ES-I3 (cell line): ENCODE measurements around the gene NUMBL.

Source experiments
- H3K36me3 ChIP-seq: 2 replicates; pipeline ENCODE4 v1.6.1; 2013; ENCODE audit warnings: mild to moderate bottlenecking, low read length, control low read depth, moderate library complexity; ENCODE audit not compliant: insufficient read depth
- H3K4me1 ChIP-seq: 2 replicates; pipeline ENCODE4 v1.6.1; 2013; ENCODE audit warnings: mild to moderate bottlenecking, control low read depth, low read length; ENCODE audit not compliant: insufficient read depth
- H3K9ac ChIP-seq: 2 replicates; pipeline ENCODE4 v1.6.1; 2013; ENCODE audit warnings: low read depth, mild to moderate bottlenecking, low read length, moderate library complexity
- H3K9me3 ChIP-seq: 2 replicates; pipeline ENCODE4 v1.6.1; 2013; ENCODE audit warnings: mild to moderate bottlenecking, low read length, moderate library complexity; ENCODE audit not compliant: control insufficient read depth, insufficient read depth

NUMBL gene

GRCh38 chr19:40689339-40690049 lies 957 bp downstream of the NUMBL start:
- Histone ChIP-seq H3K9me3 (no peaks in the 10 kb centered on the region), H3K9ac (peak overlapping the region; percentile 73), H3K36me3 (0 out of 2 replicates have a peak, but pooled peaks cover 2% of the 10 kb centered on the region), H3K4me1 (peaks cover 5% of the 10 kb centered on the region; the same call in 1 of the 2 replicates)

GRCh38 chr19:40688987-40689338 lies 1.5 kb downstream of the NUMBL start:
- H3K9me3 ChIP-seq: no peaks in the 10 kb centered on the region

GRCh38 chr19:40688309-40688708 lies 2.1 kb downstream of the NUMBL start:
- H3K36me3 ChIP-seq: no peaks in the 10 kb centered on the region
- H3K4me1 ChIP-seq: peaks cover 5% of the 10 kb centered on the region; the same call in 1 of the 2 replicates
- H3K9me3 ChIP-seq: no peaks in the 10 kb centered on the region
- H3K9ac ChIP-seq: no peak overlapping the region

More at GRCh38 chr19:40688987-40689338, 1.5 kb downstream of the NUMBL start:
- Histone ChIP-seq H3K9ac (peak overlapping the region; percentile 73), H3K36me3 (no peaks in the 10 kb centered on the region), H3K4me1 (peaks cover 5% of the 10 kb centered on the region; the same call in 1 of the 2 replicates)

GRCh38 chr19:40687525-40688016 lies 2.9 kb downstream of the NUMBL start:
- H3K4me1 ChIP-seq: peaks cover 5% of the 10 kb centered on the region; the same call in 1 of the 2 replicates
- no peaks in the 10 kb centered on the region for H3K9me3 ChIP-seq
- no peaks in the 10 kb centered on the region for H3K36me3 ChIP-seq
- H3K9ac ChIP-seq: no peak overlapping the region

GRCh38 chr19:40686882-40687524 lies 3.4 kb downstream of the NUMBL start:
- H3K9me3 ChIP-seq: no peaks in the 10 kb centered on the region
- H3K36me3 ChIP-seq: no peaks in the 10 kb centered on the region
- peaks cover 5% of the 10 kb centered on the region; the same call in 1 of the 2 replicates for H3K4me1 ChIP-seq
- no peak overlapping the region for H3K9ac ChIP-seq

- peaks cover 5% of the 10 kb centered on the region; the same call in 1 of the 2 replicates for H3K4me1 ChIP-seq
- H3K36me3 ChIP-seq: no peaks in the 10 kb centered on the region; the same call in 1 of the 2 replicates
- H3K9me3 ChIP-seq: no peaks in the 10 kb centered on the region
- H3K9ac ChIP-seq: no peak overlapping the region
Measured at GRCh38 chr19:40685563-40685962, 4.9 kb downstream of the NUMBL start.

GRCh38 chr19:40685016-40685526 lies 5.4 kb downstream of the NUMBL start:
- Histone ChIP-seq H3K9me3 (no peaks in the 10 kb centered on the region), H3K9ac (no peak overlapping the region), H3K4me1 (peaks cover 5% of the 10 kb centered on the region; the same call in 1 of the 2 replicates), H3K36me3 (no peaks in the 10 kb centered on the region; the same call in 1 of the 2 replicates)

- Histone ChIP-seq H3K4me1 (peaks cover 4% of the 10 kb centered on the region; the same call in 1 of the 2 replicates), H3K36me3 (no peaks in the 10 kb centered on the region; the same call in 1 of the 2 replicates), H3K9me3 (no peaks in the 10 kb centered on the region), H3K9ac (no peak overlapping the region)
Measured at GRCh38 chr19:40684280-40684679, 6.2 kb downstream of the NUMBL start.

GRCh38 chr19:40683437-40683836 lies 7.0 kb downstream of the NUMBL start:
- H3K36me3 ChIP-seq: no peaks in the 10 kb centered on the region; the same call in 1 of the 2 replicates
- H3K4me1 ChIP-seq: no peaks in the 10 kb centered on the region
- H3K9me3 ChIP-seq: no peaks in the 10 kb centered on the region

GRCh38 chr19:40682431-40682964 lies 8.0 kb downstream of the NUMBL start:
- H3K4me1 ChIP-seq: no peaks in the 10 kb centered on the region
- H3K9me3 ChIP-seq: no peaks in the 10 kb centered on the region
- no peaks in the 10 kb centered on the region; the same call in 1 of the 2 replicates for H3K36me3 ChIP-seq
- no peak overlapping the region for H3K9ac ChIP-seq

More at GRCh38 chr19:40683437-40683836, 7.0 kb downstream of the NUMBL start:
- no peak overlapping the region for H3K9ac ChIP-seq

GRCh38 chr19:40681039-40681438 lies 9.4 kb downstream of the NUMBL start:
- H3K4me1 ChIP-seq: no peaks in the 10 kb centered on the region
- no peaks in the 10 kb centered on the region for H3K9me3 ChIP-seq
- H3K9ac ChIP-seq: no peak overlapping the region
- H3K36me3 ChIP-seq: no peaks in the 10 kb centered on the region; the same call in 1 of the 2 replicates

GRCh38 chr19:40677156-40677555 lies 13.3 kb downstream of the NUMBL start:
- Histone ChIP-seq H3K9me3 (no peaks in the 10 kb centered on the region), H3K4me1 (no peaks in the 10 kb centered on the region), H3K36me3 (no peaks in the 10 kb centered on the region; the same call in 1 of the 2 replicates)

GRCh38 chr19:40674291-40674690 lies 16.2 kb downstream of the NUMBL start:
- H3K9ac ChIP-seq: no peak overlapping the region
- no peaks in the 10 kb centered on the region; the same call in 1 of the 2 replicates for H3K36me3 ChIP-seq

More at GRCh38 chr19:40677156-40677555, 13.3 kb downstream of the NUMBL start:
- H3K9ac ChIP-seq: no peak overlapping the region

GRCh38 chr19:40673397-40673796 lies 17.1 kb downstream of the NUMBL start:
- Histone ChIP-seq H3K9ac (no peak overlapping the region), H3K9me3 (no peaks in the 10 kb centered on the region), H3K36me3 (no peaks in the 10 kb centered on the region; the same call in 1 of the 2 replicates), H3K4me1 (no peaks in the 10 kb centered on the region)

More at GRCh38 chr19:40674291-40674690, 16.2 kb downstream of the NUMBL start:
- Histone ChIP-seq H3K4me1 (no peaks in the 10 kb centered on the region), H3K9me3 (no peaks in the 10 kb centered on the region)
